Astrocyte (in vitro differentiated cells and primary cell): ENCODE results near the gene UBE2J2. TPM values are rescaled to one million over a fixed set of nuclear protein-coding genes. Genes with fewer than 3 reads are reported as not detected.

ENCODE experiments used
- DNase-seq: peaks from one replicate; pipeline ENCODE4 v3.0.0-alpha.2; 2010; ENCODE audit warnings: low read depth
- FAIRE-seq: peaks from 2 replicates; lab custom pipeline; 2011; peaks lifted over from hg19 to GRCh38; lab: Jason Lieb, UNC
- H2AFZ ChIP-seq: 2 replicates; pipeline ENCODE4 v1.6.0; 2012; ENCODE audit warnings: low read depth, low read length, inconsistent platforms
- H3K27ac ChIP-seq: 2 replicates; pipeline ENCODE4 v1.5.1; 2011; ENCODE audit warnings: low read depth, low read length, inconsistent platforms
- H3K27me3 ChIP-seq: 2 replicates; pipeline ENCODE4 v1.6.0; 2011; ENCODE audit warnings: low read length, inconsistent platforms; ENCODE audit not compliant: insufficient read depth
- H3K36me3 ChIP-seq: 2 replicates; pipeline ENCODE4 v1.5.1; 2011; ENCODE audit warnings: low read length, inconsistent platforms; ENCODE audit not compliant: insufficient read depth
- H3K4me1 ChIP-seq: 2 replicates; pipeline ENCODE4 v1.5.1; 2011; ENCODE audit warnings: low read length, inconsistent platforms; ENCODE audit not compliant: insufficient read depth
- H3K4me2 ChIP-seq: 2 replicates; pipeline ENCODE4 v1.6.0; 2012; ENCODE audit warnings: low read length, inconsistent platforms
- H3K4me3 ChIP-seq: 2 replicates; pipeline ENCODE4 v1.5.1; 2011; ENCODE audit warnings: low read depth, mild to moderate bottlenecking, low read length, inconsistent platforms; ENCODE audit not compliant: insufficient read depth
- H3K79me2 ChIP-seq: 2 replicates; pipeline ENCODE4 v1.6.0; 2012; ENCODE audit warnings: mild to moderate bottlenecking, low read length, inconsistent platforms; ENCODE audit not compliant: insufficient read depth
- H3K9ac ChIP-seq: 2 replicates; pipeline ENCODE4 v1.6.0; 2012; ENCODE audit warnings: mild to moderate bottlenecking, low read length, inconsistent platforms
- H3K9me3 ChIP-seq: 2 replicates; pipeline ENCODE4 v1.5.1; 2012; ENCODE audit warnings: low read depth, mild to moderate bottlenecking, low read length, inconsistent platforms; ENCODE audit not compliant: insufficient read depth
- H4K20me1 ChIP-seq: 2 replicates; pipeline ENCODE4 v1.6.0; 2012; ENCODE audit warnings: low read length, inconsistent platforms; ENCODE audit not compliant: insufficient read depth
- H3K27ac Mint-ChIP-seq: one replicate; pipeline ENCODE4 v1.8.0; 2021; ENCODE audit warnings: mild to moderate bottlenecking, mixed read lengths; ENCODE audit not compliant: unreplicated experiment
- H3K27me3 Mint-ChIP-seq: one replicate; pipeline ENCODE4 v1.8.0; 2021; ENCODE audit warnings: low read depth, mixed read lengths; ENCODE audit not compliant: unreplicated experiment
- H3K36me3 Mint-ChIP-seq: one replicate; pipeline ENCODE4 v1.8.0; 2021; ENCODE audit warnings: low read depth, mixed read lengths; ENCODE audit not compliant: unreplicated experiment
- H3K4me1 Mint-ChIP-seq: one replicate; pipeline ENCODE4 v1.8.0; 2021; ENCODE audit warnings: low read depth, mixed read lengths; ENCODE audit not compliant: unreplicated experiment
- H3K4me3 Mint-ChIP-seq: one replicate; pipeline ENCODE4 v1.8.0; 2021; ENCODE audit warnings: mild to moderate bottlenecking, moderate library complexity, mixed read lengths; ENCODE audit not compliant: unreplicated experiment
- H3K9me3 Mint-ChIP-seq: one replicate; pipeline ENCODE4 v1.8.0; 2021; ENCODE audit warnings: mild to moderate bottlenecking, mixed read lengths; ENCODE audit not compliant: unreplicated experiment
- CTCF ChIP-seq: IDR thresholded peaks from 2 replicates; pipeline ENCODE4 v1.5.1; 2011; ENCODE audit warnings: low read depth, mild to moderate bottlenecking, inconsistent platforms, low read length, moderate library complexity; ENCODE audit not compliant: insufficient read depth
- EZH2 ChIP-seq: IDR thresholded peaks from 2 replicates; pipeline ENCODE4 v1.6.1; 2012; ENCODE audit warnings: mild to moderate bottlenecking, low read length, inconsistent platforms; ENCODE audit not compliant: insufficient read depth
- total RNA-seq: library from RNA; stranded (reverse); gene quantifications from 2 replicates; pipeline ENCODE4 v1.2.1, GENCODE V29; 2021

UBE2J2 gene
- total RNA-seq, 1 donor from 2014 or later, result 67.4 TPM

DNA sequence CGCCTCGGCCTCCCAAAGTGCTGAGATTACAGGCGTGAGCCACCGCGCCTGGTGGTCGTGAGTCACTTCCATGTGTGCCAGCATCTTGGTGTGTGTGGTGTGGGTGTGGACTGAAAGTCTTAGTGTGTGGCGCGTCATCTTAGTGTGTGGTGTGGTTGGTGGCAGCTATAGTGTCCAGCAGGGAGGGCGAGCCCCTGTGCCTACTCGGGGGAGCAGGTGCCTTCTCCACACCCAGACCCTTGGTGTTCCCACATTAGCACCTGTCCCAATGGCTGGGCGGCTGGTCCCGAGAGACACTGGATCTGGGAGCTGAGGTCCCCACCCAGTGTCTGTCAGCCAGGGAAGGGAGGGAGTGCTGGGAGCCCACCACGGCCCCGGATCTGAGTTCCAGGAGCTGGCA, 9.3 kb upstream of the UBE2J2 start:
- Mint-ChIP-seq H3K27me3 (peaks cover 2% of the 10 kb centered on the region), H3K4me3 (no peak overlapping the region), H3K9me3 (no peaks in the 10 kb centered on the region), H3K27ac (peak overlapping the region; percentile 47), H3K4me1 (no peaks in the 10 kb centered on the region), H3K36me3 (no peaks in the 10 kb centered on the region)
- Histone ChIP-seq H3K4me2 (no peak overlapping the region), H3K79me2 (no peaks in the 10 kb centered on the region), H3K4me1 (peaks cover 6% of the 10 kb centered on the region), H4K20me1 (no peaks in the 10 kb centered on the region), H3K9ac (no peak overlapping the region), H3K27me3 (no peaks in the 10 kb centered on the region), H3K4me3 (no peak overlapping the region), H2AFZ (no peak overlapping the region), H3K9me3 (no peaks in the 10 kb centered on the region), H3K27ac (no peak overlapping the region), H3K36me3 (no peaks in the 10 kb centered on the region)
- FAIRE-seq, result no peak
- peak; percentile 75 for DNase-seq
- no peak for TF ChIP-seq EZH2
- TF ChIP-seq CTCF, result no peak

DNA sequence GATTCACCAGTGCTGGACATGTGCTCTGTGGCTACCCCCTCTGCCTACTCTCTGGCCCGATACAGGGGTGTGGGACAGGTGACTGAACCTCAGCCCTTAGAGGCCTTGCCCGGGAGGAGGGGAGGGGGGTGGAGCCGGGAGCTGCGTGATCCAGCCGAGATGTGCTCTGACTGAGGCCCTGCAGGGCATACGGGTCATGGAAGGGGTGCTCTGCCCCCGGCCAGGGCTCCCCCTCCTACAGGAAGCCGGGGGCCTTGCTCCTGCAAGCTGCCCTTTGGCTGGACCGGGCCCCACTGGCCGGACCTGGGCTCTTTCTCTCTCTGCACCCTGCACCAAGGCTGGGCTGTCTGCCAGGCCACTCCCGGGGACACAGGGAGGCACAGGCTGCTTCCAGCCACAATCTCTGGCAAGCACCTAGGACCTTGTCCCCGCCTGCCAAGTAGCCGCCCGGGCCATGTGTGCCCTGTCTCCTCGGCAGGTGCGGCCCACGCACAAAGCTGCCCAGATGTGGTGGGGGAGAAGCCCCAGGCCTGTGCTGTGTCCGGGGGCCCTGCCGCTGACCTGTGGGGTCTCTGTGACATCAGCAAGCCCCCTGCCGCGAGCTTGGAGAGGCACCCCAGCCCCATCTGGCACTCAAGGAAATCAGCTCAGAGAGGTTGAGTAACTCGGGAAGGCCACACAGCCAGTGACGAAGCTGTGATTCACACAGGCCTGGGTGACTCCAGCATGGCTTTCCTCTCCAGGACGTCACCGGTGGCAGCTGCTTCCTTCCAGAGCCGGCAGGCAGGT, 8.1 kb upstream of the UBE2J2 start:
- no peaks in the 10 kb centered on the region for H3K4me1 Mint-ChIP-seq
- H3K27me3 Mint-ChIP-seq, result peaks cover 2% of the 10 kb centered on the region
- H3K27me3 ChIP-seq, result no peaks in the 10 kb centered on the region
- FAIRE-seq (no peak), DNase-seq (peak; percentile 54)
- H3K9ac ChIP-seq, result peak overlapping the region; percentile 40
- H3K79me2 ChIP-seq, result no peaks in the 10 kb centered on the region
- H3K27ac ChIP-seq, result no peak overlapping the region
- H3K4me3 ChIP-seq, result no peak overlapping the region
- H3K4me3 Mint-ChIP-seq, result no peak overlapping the region
- H4K20me1 ChIP-seq, result no peaks in the 10 kb centered on the region
- no peak overlapping the region for H3K4me2 ChIP-seq
- no peaks in the 10 kb centered on the region for H3K36me3 ChIP-seq
- no peak overlapping the region for H2AFZ ChIP-seq
- H3K36me3 Mint-ChIP-seq, result no peaks in the 10 kb centered on the region
- TF ChIP-seq EZH2 (no peak), CTCF (no peak)
- no peaks in the 10 kb centered on the region for H3K9me3 Mint-ChIP-seq
- no peak overlapping the region for H3K27ac Mint-ChIP-seq
- peaks cover 6% of the 10 kb centered on the region for H3K4me1 ChIP-seq
- no peaks in the 10 kb centered on the region for H3K9me3 ChIP-seq
